Right kidney (tissue), 9 donors: ENCODE measurements around the gene RIMS4.

Experiments used
- DNase-seq: peaks from one replicate; pipeline ENCODE4 v3.0.0-alpha.2; 2016
- long read RNA-seq, 8 donors: transcript quantifications; one replicate each; lab custom pipeline, GENCODE V29; 2026

Gene RIMS4
- long read RNA-seq, donor 1 = 0 reads
- long read RNA-seq, donor 2, partial matches to known transcripts = 0 of 1 reads
- long read RNA-seq, donor 2, other reads (novel, unspliced or antisense) = 0 of 1 reads
- long read RNA-seq, donor 3 = 0 reads
- long read RNA-seq, donor 4 = 0 reads
- long read RNA-seq, donor 5 = 0 reads
- long read RNA-seq, donor 6 = 0 reads
- long read RNA-seq, donor 7, full-length matches to known transcripts = 1 of 1 reads
- long read RNA-seq, donor 7, partial matches to known transcripts = 0 of 1 reads
- long read RNA-seq, donor 7, other reads (novel, unspliced or antisense) = 0 of 1 reads
- long read RNA-seq, donor 8 = 0 reads

GRCh38 chr20:44810391-44811149, at the start of gene RIMS4:
Gene RIMS4 (minus strand): TSS chr20:44810546. CDS start chr20:44810271, 275 bp downstream.
- peak; percentile 30 for DNase-seq

GRCh38 chr20:44858606-44859360, 48.4 kb upstream of the RIMS4 start:
- peak; percentile 26 for DNase-seq

- DNase-seq = no peak
These were observed 46.6 kb upstream of the RIMS4 start for GRCh38 chr20:44856856-44857448.

- no peak for DNase-seq
These were observed 46.1 kb upstream of the RIMS4 start for GRCh38 chr20:44856442-44856841.

- DNase-seq = no peak
These were observed 41.2 kb upstream of the RIMS4 start for GRCh38 chr20:44851545-44851944.

GRCh38 chr20:44850837-44851236, 40.5 kb upstream of the RIMS4 start:
- no peak for DNase-seq

- DNase-seq = no peak
These were observed 39.9 kb upstream of the RIMS4 start for GRCh38 chr20:44850272-44850671.

GRCh38 chr20:44849703-44850102, 39.4 kb upstream of the RIMS4 start:
- no peak for DNase-seq

GRCh38 chr20:44848254-44849015, 38.1 kb upstream of the RIMS4 start:
- DNase-seq = no peak

GRCh38 chr20:44843876-44844275, 33.5 kb upstream of the RIMS4 start:
- DNase-seq = no peak

- no peak for DNase-seq
These were observed 31.6 kb upstream of the RIMS4 start for GRCh38 chr20:44841955-44842354.

- no peak for DNase-seq
These were observed 30.5 kb upstream of the RIMS4 start for GRCh38 chr20:44840826-44841225.

GRCh38 chr20:44839481-44839880, 29.1 kb upstream of the RIMS4 start:
- no peak for DNase-seq

GRCh38 chr20:44838521-44838920, 28.2 kb upstream of the RIMS4 start:
- DNase-seq = no peak

- no peak for DNase-seq
These were observed 27.6 kb upstream of the RIMS4 start for GRCh38 chr20:44837946-44838345.

- DNase-seq = no peak
These were observed 26.3 kb upstream of the RIMS4 start for GRCh38 chr20:44836601-44837120.

GRCh38 chr20:44835661-44836221, 25.4 kb upstream of the RIMS4 start:
- DNase-seq = no peak

- DNase-seq = no peak
These were observed 24.8 kb upstream of the RIMS4 start for GRCh38 chr20:44835116-44835515.

- no peak for DNase-seq
These were observed 24.3 kb upstream of the RIMS4 start for GRCh38 chr20:44834693-44835092.

GRCh38 chr20:44833437-44833836, 23.1 kb upstream of the RIMS4 start:
- DNase-seq = no peak

GRCh38 chr20:44832724-44833123, 22.4 kb upstream of the RIMS4 start:
- DNase-seq = no peak
